Memory B cell (primary cell): ENCODE results near the gene AADACL4.

Source experiments
- ATAC-seq: fragments of 150-1000 bp; cut with Tn5 transposase; 2 replicates; pipeline ENCODE4 v1.10.0; 2021; ENCODE audit warnings: low read depth, mild to moderate bottlenecking, moderate library complexity
- DNase-seq, 2 donors: peaks; one replicate each; pipeline ENCODE4 v3.0.0; 2022; ENCODE audit warnings: low spot score in 2 of 2
- H3K27ac Mint-ChIP-seq: one replicate; pipeline ENCODE4 v1.8.0; 2022; ENCODE audit warnings: mild to moderate bottlenecking, moderate library complexity, mixed read lengths
- H3K27me3 Mint-ChIP-seq: one replicate; pipeline ENCODE4 v1.8.0; 2022; ENCODE audit warnings: mixed read lengths
- H3K36me3 Mint-ChIP-seq: one replicate; pipeline ENCODE4 v1.8.0; 2022; ENCODE audit warnings: mild to moderate bottlenecking, mixed read lengths
- H3K4me1 Mint-ChIP-seq: one replicate; pipeline ENCODE4 v1.8.0; 2022; ENCODE audit warnings: mixed read lengths
- H3K4me3 Mint-ChIP-seq: one replicate; pipeline ENCODE4 v1.8.0; 2022; ENCODE audit warnings: mild to moderate bottlenecking, moderate library complexity, mixed read lengths
- H3K9me3 Mint-ChIP-seq: one replicate; pipeline ENCODE4 v1.8.0; 2022; ENCODE audit warnings: mixed read lengths

Gene AADACL4

GRCh38 chr1:12617511-12617900, 26.4 kb upstream of the AADACL4 start:
- peaks cover 27% of the 10 kb centered on the region for H3K4me1 Mint-ChIP-seq
- H3K36me3 Mint-ChIP-seq = no peaks in the 10 kb centered on the region
- ATAC-seq (no peak), DNase-seq (no peak)
- H3K9me3 Mint-ChIP-seq = no peaks in the 10 kb centered on the region
- H3K4me3 Mint-ChIP-seq = peak overlapping the region; percentile 86
- H3K27me3 Mint-ChIP-seq = peaks cover 18% of the 10 kb centered on the region
- no peak overlapping the region for H3K27ac Mint-ChIP-seq

- DNase-seq (peak in 1 of 2 donors; percentile 44), ATAC-seq (peak; percentile 32)
- Mint-ChIP-seq H3K4me3 (peak within 1 kb of the TSS; percentile 86), H3K27me3 (peaks cover 18% of the 10 kb centered on the region), H3K9me3 (no peaks in the 10 kb centered on the region), H3K4me1 (peaks cover 27% of the 10 kb centered on the region), H3K27ac (no peak within 1 kb of the TSS), H3K36me3 (no peaks in the 10 kb centered on the region)
These were observed 25.8 kb upstream of the AADACL4 start, which contains the start of gene DHRS3 for GRCh38 chr1:12617901-12618660. DHRS3 (minus strand) TSS chr1:12618210; CDS start chr1:12617348, 862 bp downstream.

DNA sequence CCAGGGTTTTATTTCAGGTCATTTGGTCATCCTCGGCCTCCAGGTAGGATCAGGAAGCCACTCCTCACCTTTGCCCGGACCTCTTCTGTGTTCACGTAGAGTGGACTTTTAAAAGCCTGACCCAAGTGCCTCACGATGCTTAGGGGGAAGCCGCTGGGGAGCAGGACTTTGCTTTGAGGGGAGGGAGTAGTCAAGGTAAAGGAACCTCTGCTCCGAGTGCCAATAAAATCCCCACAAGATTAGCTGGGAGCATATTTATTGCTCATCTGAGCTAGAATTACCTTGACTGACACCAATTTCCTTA, 25.3 kb upstream of the AADACL4 start:
- ATAC-seq (no peak), DNase-seq (no peak)
- H3K36me3 Mint-ChIP-seq = no peaks in the 10 kb centered on the region
- H3K9me3 Mint-ChIP-seq = no peaks in the 10 kb centered on the region
- peaks cover 18% of the 10 kb centered on the region for H3K27me3 Mint-ChIP-seq
- peak overlapping the region; percentile 86 for H3K4me3 Mint-ChIP-seq
- peaks cover 27% of the 10 kb centered on the region for H3K4me1 Mint-ChIP-seq
- H3K27ac Mint-ChIP-seq = no peak overlapping the region

- DNase-seq (peak in 1 of 2 donors; percentile 32), ATAC-seq (no peak)
- Mint-ChIP-seq H3K4me1 (peaks cover 27% of the 10 kb centered on the region), H3K4me3 (peak overlapping the region; percentile 86), H3K27ac (no peak overlapping the region), H3K36me3 (no peaks in the 10 kb centered on the region), H3K9me3 (no peaks in the 10 kb centered on the region), H3K27me3 (peaks cover 18% of the 10 kb centered on the region)
These were observed 24.7 kb upstream of the AADACL4 start for GRCh38 chr1:12618965-12619791.

DNA sequence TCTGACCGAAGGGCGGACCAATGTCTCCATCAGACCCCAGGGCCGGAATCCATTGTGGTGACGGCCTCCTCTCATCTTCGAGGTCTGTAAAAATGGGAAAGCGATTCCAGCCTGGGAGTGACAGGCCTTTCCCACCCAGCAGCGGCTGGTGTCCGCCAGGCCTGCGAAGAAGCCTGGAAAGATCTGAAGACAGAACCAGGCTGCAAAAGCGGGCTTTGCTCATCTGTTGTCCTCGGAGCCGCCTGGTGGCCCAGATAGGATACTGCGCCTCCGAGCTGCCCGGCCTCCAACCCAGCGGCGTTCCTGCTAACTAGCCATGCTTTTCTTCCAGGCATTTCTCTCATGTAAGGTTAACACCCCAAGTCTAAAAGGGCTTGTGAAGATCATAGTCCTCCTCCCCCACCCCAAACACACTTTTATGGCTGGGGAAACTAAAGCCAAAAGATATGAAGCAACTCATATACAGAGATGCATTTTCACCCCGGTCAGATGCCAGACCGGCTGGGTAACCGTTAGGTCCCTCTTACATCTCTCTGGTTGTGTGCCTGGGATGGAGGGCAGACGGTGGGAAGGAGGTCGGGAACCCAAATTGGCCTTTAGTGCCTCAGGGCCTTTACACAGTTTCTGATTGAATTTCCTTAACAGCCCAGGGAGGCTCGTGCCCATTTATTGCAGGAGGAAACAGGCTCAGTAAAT, 23.9 kb upstream of the AADACL4 start:
- Mint-ChIP-seq H3K27ac (no peak overlapping the region), H3K9me3 (no peaks in the 10 kb centered on the region), H3K36me3 (no peaks in the 10 kb centered on the region), H3K4me1 (peaks cover 27% of the 10 kb centered on the region), H3K4me3 (peak overlapping the region; percentile 86), H3K27me3 (peaks cover 15% of the 10 kb centered on the region)
- ATAC-seq (peak; percentile 73), DNase-seq (peak; percentile 67 to 80)

- Mint-ChIP-seq H3K9me3 (no peaks in the 10 kb centered on the region), H3K4me3 (no peak overlapping the region), H3K36me3 (no peaks in the 10 kb centered on the region), H3K27me3 (peaks cover 13% of the 10 kb centered on the region), H3K4me1 (peaks cover 27% of the 10 kb centered on the region), H3K27ac (no peak overlapping the region)
- ATAC-seq (no peak), DNase-seq (no peak)
These were observed 23.4 kb upstream of the AADACL4 start for GRCh38 chr1:12620488-12620865.

DNA sequence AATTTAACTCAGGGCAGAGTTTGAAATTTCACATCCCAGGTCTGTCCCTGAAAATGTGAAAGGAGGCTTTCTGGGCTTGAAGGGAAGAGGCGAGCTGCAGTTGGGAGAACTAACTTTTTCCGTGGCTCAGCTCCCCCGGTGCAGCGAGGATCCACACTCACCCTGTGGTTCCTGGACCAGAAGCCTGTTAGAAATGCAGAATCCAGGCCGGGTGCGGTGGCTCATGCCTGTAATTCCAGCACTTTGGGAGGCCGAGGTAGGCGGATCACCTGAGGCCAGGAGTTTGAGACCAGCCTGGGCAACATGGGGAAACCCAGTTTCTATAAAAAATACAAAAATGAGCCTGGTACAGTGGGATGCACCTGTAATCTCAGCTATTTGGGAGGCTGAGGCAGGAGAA, 23.0 kb upstream of the AADACL4 start:
- Mint-ChIP-seq H3K27ac (no peak overlapping the region), H3K9me3 (no peaks in the 10 kb centered on the region), H3K36me3 (no peaks in the 10 kb centered on the region), H3K27me3 (peaks cover 13% of the 10 kb centered on the region), H3K4me1 (peaks cover 27% of the 10 kb centered on the region), H3K4me3 (no peak overlapping the region)
- DNase-seq (no peak), ATAC-seq (no peak)

DNA sequence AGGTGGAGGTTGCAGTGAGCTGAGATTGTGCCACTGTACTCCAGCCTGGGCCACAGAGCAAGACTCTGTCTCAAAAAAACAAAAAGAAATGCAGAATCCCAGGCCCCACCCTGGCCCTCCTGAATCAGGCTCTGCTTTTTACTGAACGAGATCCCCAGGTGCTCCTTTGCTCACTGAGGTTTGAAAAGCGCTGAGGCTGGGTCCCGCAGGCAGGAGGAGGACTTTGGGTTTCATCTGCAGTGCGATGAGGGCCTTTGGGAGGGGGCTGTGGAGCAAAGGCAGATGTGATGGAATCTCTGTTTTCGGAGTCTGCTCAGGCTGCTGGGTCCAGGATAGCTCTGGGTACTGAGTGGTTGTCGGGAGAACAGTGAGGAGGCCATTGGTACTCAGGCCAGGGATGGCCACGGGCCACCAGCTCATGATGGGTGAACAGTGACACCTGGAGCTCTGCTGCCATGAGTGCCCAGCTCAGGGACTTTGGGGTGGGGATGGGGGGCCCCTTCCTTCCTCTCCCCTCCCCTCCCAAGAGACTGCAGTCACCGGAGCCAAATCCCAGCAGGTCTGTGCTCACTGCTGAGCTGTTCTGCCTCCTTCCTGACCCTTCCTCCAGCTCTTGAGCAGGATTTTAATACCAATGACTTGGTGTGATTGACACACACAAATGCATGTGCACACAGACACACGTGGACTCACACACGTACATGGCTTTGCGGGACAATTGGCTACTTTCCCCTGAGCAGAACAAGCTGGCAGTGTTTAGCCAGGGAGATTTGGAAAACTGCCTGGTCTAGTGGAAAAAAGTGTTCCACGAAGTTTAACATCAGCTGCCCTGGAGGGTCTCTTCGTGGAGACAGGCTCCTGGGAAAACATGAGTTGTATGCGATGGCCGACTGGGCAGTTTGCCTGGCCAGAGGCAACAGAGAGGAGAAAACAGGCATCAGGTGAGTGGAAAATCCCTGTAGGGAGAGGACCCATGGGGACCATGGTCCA, 22.2 kb upstream of the AADACL4 start:
- ATAC-seq = no peak
- H3K27ac Mint-ChIP-seq = no peak overlapping the region
- H3K4me3 Mint-ChIP-seq = no peak overlapping the region
- DNase-seq = no peak
- no peaks in the 10 kb centered on the region for H3K36me3 Mint-ChIP-seq
- peaks cover 22% of the 10 kb centered on the region for H3K4me1 Mint-ChIP-seq
- no peaks in the 10 kb centered on the region for H3K9me3 Mint-ChIP-seq
- H3K27me3 Mint-ChIP-seq = peaks cover 9% of the 10 kb centered on the region

- Mint-ChIP-seq H3K27me3 (peaks cover 7% of the 10 kb centered on the region), H3K9me3 (no peaks in the 10 kb centered on the region), H3K4me3 (no peak overlapping the region), H3K27ac (no peak overlapping the region), H3K36me3 (no peaks in the 10 kb centered on the region), H3K4me1 (peaks cover 20% of the 10 kb centered on the region)
- no peak for ATAC-seq
- DNase-seq = no peak
These were observed 21.4 kb upstream of the AADACL4 start for GRCh38 chr1:12622506-12622905.

DNA sequence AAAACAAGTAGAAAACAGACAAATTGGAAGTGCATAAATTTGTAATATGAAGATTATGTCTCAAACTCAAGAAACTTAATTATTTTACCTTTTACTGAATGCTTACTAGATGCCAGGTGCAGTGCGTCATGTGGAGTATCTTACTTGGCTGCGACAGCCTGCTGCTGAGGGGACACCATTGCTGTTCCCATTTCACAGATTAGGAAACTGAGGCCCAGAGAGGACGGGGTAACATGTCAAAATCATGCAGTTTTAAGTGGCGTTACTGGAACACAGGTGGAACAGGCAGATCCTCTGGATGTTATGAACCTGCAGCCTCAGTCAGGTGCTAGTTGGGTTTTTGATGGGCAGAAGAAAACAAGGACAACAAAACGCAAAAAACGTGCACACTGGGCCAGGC, 18.6 kb upstream of the AADACL4 start:
- H3K27ac Mint-ChIP-seq = no peak overlapping the region
- H3K27me3 Mint-ChIP-seq = peaks cover 5% of the 10 kb centered on the region
- H3K4me1 Mint-ChIP-seq = no peaks in the 10 kb centered on the region
- DNase-seq (no peak), ATAC-seq (no peak)
- no peaks in the 10 kb centered on the region for H3K9me3 Mint-ChIP-seq
- H3K4me3 Mint-ChIP-seq = no peak overlapping the region
- H3K36me3 Mint-ChIP-seq = no peaks in the 10 kb centered on the region

DNA sequence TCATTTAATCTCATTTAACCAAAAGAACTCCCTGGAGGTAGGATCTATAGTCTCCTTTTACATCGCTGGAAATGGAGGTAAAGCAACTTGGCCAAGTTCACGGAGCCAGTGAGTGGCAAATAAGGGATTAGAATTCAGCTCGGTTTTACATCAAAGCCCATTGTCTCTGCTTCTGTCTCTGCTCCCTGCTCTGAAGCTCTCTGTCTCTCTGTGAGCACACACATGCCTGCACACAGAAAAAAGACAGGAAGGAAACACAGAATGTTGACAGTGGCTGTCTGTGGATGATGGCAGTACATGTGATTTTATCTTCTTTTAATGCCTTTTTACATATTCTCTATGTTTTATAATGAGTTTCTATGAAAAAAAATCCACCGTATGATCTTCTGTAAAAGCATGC, 17.0 kb upstream of the AADACL4 start:
- DNase-seq (no peak), ATAC-seq (no peak)
- Mint-ChIP-seq H3K4me3 (no peak overlapping the region), H3K9me3 (no peaks in the 10 kb centered on the region), H3K36me3 (no peaks in the 10 kb centered on the region), H3K27ac (no peak overlapping the region), H3K4me1 (no peaks in the 10 kb centered on the region), H3K27me3 (peaks cover 4% of the 10 kb centered on the region)

DNA sequence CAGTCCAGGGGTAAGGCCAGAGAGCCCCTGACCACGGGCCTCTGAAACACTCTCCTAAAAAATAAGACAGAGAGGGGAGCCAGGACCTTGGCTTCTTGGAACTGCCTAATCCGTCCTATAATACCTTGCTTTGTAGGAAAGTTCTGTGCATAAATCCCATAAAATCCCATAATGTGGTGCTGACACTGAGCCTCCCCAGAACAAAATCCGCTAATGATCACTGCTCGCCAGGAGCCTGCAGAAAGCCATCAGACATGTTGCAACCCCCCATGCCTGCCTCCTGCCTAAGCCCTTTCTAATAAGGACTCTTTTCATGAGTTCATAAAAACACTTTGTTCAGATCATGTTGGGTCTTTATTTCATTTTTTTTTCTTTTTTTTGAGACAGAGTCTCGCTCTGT, 16.6 kb upstream of the AADACL4 start:
- H3K4me3 Mint-ChIP-seq = no peak overlapping the region
- DNase-seq = no peak
- H3K27me3 Mint-ChIP-seq = peaks cover under 1% of the 10 kb centered on the region
- H3K36me3 Mint-ChIP-seq = no peaks in the 10 kb centered on the region
- no peak for ATAC-seq
- no peaks in the 10 kb centered on the region for H3K4me1 Mint-ChIP-seq
- no peak overlapping the region for H3K27ac Mint-ChIP-seq
- H3K9me3 Mint-ChIP-seq = no peaks in the 10 kb centered on the region

DNA sequence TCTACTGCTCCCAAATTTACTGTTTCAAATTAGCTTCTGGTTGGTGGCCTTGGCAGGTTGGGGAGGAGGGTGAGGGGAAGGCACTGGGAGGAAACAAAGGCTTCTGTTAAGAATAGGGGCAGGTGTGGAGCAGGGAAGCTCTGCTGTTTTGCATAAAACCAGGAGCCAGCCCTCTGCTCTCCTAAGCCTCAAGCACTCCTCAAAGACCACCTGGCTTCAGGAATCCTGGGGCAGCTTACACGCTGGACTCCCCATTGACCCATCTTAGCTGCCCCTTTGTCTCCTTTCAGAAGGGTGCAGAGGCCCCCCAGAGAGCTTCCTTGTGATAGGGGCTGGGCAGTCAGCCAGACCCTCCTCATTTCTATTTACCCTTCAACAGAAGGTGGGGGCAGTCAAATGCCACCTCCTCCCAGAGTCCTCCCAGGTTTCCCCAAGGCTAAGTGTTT, 14.4 kb upstream of the AADACL4 start:
- Mint-ChIP-seq H3K9me3 (no peaks in the 10 kb centered on the region), H3K4me1 (no peaks in the 10 kb centered on the region), H3K27me3 (no peaks in the 10 kb centered on the region), H3K4me3 (no peak overlapping the region), H3K27ac (no peak overlapping the region), H3K36me3 (no peaks in the 10 kb centered on the region)
- DNase-seq (no peak), ATAC-seq (no peak)
